Thymus (tissue), 11 donors: ENCODE measurements around the gene OLA1. TPM values are rescaled to one million over a fixed set of nuclear protein-coding genes. Genes with fewer than 3 reads are reported as not detected.
"Not testable (repeated sequence)": the region's sequence is repeated elsewhere in the genome, so short reads cannot be mapped to it uniquely, and the experiment has no call there.

Experiments used
- DNase-seq, 9 donors: peaks; one replicate each; pipeline ENCODE4 v3.0.0-alpha.2; 2013; ENCODE audit warnings: low spot score in 9 of 9, low read depth in 6 of 9, missing footprints in 1 of 9
- H3K27ac ChIP-seq, 2 donors: one replicate each; pipeline ENCODE4 v1.5.1; 2013; ENCODE audit warnings: control low read depth in 1 of 2, low read depth in 1 of 2, low read length in 1 of 2, mild to moderate bottlenecking in 1 of 2, moderate library complexity in 1 of 2
- H3K27me3 ChIP-seq, 2 donors: one replicate each; pipeline ENCODE4 v1.5.1; 2013; ENCODE audit warnings: low read length in 1 of 2; ENCODE audit not compliant: control insufficient read depth in 2 of 2, insufficient read depth in 1 of 2
- H3K36me3 ChIP-seq, 2 donors: one replicate each; pipeline ENCODE4 v1.5.1; 2013; ENCODE audit warnings: low read length in 1 of 2, mild to moderate bottlenecking in 1 of 2, moderate library complexity in 1 of 2; ENCODE audit not compliant: control insufficient read depth in 2 of 2, insufficient read depth in 2 of 2
- H3K4me1 ChIP-seq, 2 donors: one replicate each; pipeline ENCODE4 v1.5.1; 2013; ENCODE audit warnings: low read length in 2 of 2; ENCODE audit not compliant: control insufficient read depth in 2 of 2, insufficient read depth in 2 of 2
- H3K4me3 ChIP-seq, 2 donors: one replicate each; pipeline ENCODE4 v1.5.1; 2013; ENCODE audit warnings: low read length in 2 of 2, control low read depth in 1 of 2, mild to moderate bottlenecking in 1 of 2
- H3K9me3 ChIP-seq, 2 donors: one replicate each; pipeline ENCODE4 v1.5.1; 2013; ENCODE audit warnings: low read length in 1 of 2, mild to moderate bottlenecking in 1 of 2; ENCODE audit not compliant: control insufficient read depth in 2 of 2, insufficient read depth in 1 of 2
- WGBS: extraction: QIAGEN DNeasy Blood & Tissue Kit; methylation state at CpG from one replicate; pipeline ENCODE4 v1.1.7; 2013; 5-methylcytosine and 5-hydroxymethylcytosine counted together
- polyA plus RNA-seq: library from polyadenylated mRNA; stranded (reverse); fragments of 200-250 nt; gene quantifications from one replicate; pipeline ENCODE4 v1.2.3, GENCODE V29; 2013
- total RNA-seq: library from RNA; stranded (reverse); fragments of 120-200 nt; gene quantifications from one replicate; pipeline ENCODE4 v1.2.4, GENCODE V29; 2013
- donor health status: healthy.

The OLA1 gene
- total and polyA plus RNA-seq, 2 donors, result 82.1 to 83.3 TPM

DNA sequence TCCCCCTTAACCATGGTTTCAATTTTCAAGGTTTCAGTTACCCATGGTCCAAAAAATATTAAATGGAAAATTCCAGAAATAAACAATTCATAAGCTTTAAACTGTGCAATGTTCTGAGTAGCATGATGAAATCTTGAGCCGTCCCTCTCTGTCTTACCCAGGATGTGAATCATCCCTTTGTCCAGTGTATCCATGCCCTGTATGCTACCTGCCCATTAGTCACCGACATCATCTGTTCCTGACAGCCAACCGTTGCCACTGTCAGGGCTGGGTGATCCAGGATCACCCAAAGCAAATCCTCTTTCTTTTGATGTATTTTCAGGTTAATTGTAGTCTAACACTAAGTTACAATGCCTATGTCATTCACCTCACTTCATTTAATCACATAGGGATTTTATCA, 15.7 kb upstream of the OLA1 start:
- 96% methylated on average over 3 of the region's 3 CpGs for whole genome bisulfite sequencing
- Histone ChIP-seq H3K9me3 (no peaks in the 10 kb centered on the region), H3K27ac (no peak overlapping the region), H3K27me3 (peaks cover 0 to 3% of the 10 kb centered on the region in 2 donors), H3K4me3 (no peak overlapping the region), H3K36me3 (no peaks in the 10 kb centered on the region), H3K4me1 (no peaks in the 10 kb centered on the region)
- no peak for DNase-seq

GRCh38 chr2:174259981-174260380, 11.6 kb upstream of the OLA1 start:
- WGBS, result 32% methylated on average over 1 of the region's 1 CpG

GRCh38 chr2:174254267-174254666, 5.9 kb upstream of the OLA1 start:
- Histone ChIP-seq H3K9me3 (no peaks in the 10 kb centered on the region), H3K27ac (no peak overlapping the region), H3K4me3 (no peak overlapping the region), H3K27me3 (no peaks in the 10 kb centered on the region), H3K36me3 (no peaks in the 10 kb centered on the region), H3K4me1 (no peaks in the 10 kb centered on the region)
- WGBS, result 97% methylated on average over 6 of the region's 6 CpGs
- no peak for DNase-seq

More at GRCh38 chr2:174259981-174260380, 11.6 kb upstream of the OLA1 start:
- Histone ChIP-seq H3K4me3 (no peak overlapping the region), H3K4me1 (no peaks in the 10 kb centered on the region), H3K9me3 (no peaks in the 10 kb centered on the region), H3K27ac (no peak overlapping the region), H3K27me3 (no peaks in the 10 kb centered on the region), H3K36me3 (no peaks in the 10 kb centered on the region)
- no peak for DNase-seq

GRCh38 chr2:174248998-174249592, 763 bp upstream of the OLA1 start:
- peaks cover 0 to 8% of the 10 kb centered on the region in 2 donors for H3K36me3 ChIP-seq
- no peaks in the 10 kb centered on the region for H3K9me3 ChIP-seq
- peak overlapping the region in 1 of 2 donors; percentile 55 for H3K27ac ChIP-seq
- H3K27me3 ChIP-seq, result no peaks in the 10 kb centered on the region
- H3K4me1 ChIP-seq, result peaks cover 12 to 16% of the 10 kb centered on the region in 2 donors
- H3K4me3 ChIP-seq, result peak overlapping the region; percentile 66 to 85
- no peak for DNase-seq
- 64% methylated on average over 16 of the region's 16 CpGs for WGBS

DNA sequence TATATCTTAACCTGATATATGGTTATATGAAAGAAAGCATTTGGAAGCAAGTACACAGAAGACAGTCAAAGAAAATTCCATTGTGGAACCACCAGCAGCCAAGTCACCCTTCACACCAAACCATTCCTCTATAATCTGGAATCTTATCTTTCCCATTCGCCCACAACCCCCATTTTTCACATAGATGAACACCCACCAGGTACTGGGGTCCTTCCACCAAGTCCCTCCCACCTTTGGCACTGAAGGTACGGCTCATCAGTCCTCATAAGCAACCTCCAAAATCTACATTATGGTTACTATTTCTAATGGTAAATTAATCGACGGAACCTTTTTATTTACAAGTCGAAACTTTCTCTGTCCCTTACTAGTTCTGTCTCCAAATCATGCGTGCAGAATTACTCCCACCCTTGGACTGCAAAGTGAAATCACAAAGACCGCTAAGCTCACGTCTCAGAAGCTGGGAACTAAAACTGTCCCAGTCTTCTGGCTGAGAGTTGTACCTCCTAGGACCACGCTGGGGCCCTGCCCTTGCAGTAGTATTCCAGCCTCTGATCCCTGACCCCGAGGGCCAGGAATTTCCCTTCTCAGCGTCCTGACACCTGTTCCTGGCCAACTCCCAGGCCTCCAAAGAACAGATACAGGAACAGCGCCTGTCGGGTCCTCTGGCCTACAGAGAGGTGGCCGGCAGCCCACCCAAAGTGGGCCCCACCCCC, 702 bp downstream of the OLA1 start:
- H3K27ac ChIP-seq, result peak overlapping the region; percentile 72 to 73
- peak overlapping the region; percentile 85 to 90 for H3K4me3 ChIP-seq
- DNase-seq, result peak in 6 of 9 donors; percentile 3 to 46 (median 13)
- no peaks in the 10 kb centered on the region for H3K27me3 ChIP-seq
- peaks cover 12 to 16% of the 10 kb centered on the region in 2 donors for H3K4me1 ChIP-seq
- H3K36me3 ChIP-seq, result peaks cover 0 to 18% of the 10 kb centered on the region in 2 donors
- WGBS, result 24% methylated on average over 14 of the region's 14 CpGs
- no peaks in the 10 kb centered on the region for H3K9me3 ChIP-seq

- WGBS, result 97% methylated on average over 18 of the region's 18 CpGs
- Histone ChIP-seq H3K36me3 (peaks cover 4 to 25% of the 10 kb centered on the region in 2 donors), H3K4me1 (peaks cover 12 to 16% of the 10 kb centered on the region in 2 donors), H3K4me3 (no peak overlapping the region), H3K27me3 (no peaks in the 10 kb centered on the region), H3K27ac (no peak overlapping the region), H3K9me3 (no peaks in the 10 kb centered on the region)
- no peak for DNase-seq
These were observed 1.4 kb downstream of the OLA1 start for GRCh38 chr2:174246944-174247381.

- H3K27me3 ChIP-seq, H3K27ac ChIP-seq, H3K9me3 ChIP-seq, DNase-seq, H3K4me3 ChIP-seq: not testable (repeated sequence)
- WGBS, result 97% methylated on average over 6 of the region's 6 CpGs
- Histone ChIP-seq H3K36me3 (peaks cover 5 to 26% of the 10 kb centered on the region in 2 donors), H3K4me1 (peaks cover 12 to 16% of the 10 kb centered on the region in 2 donors)
These were observed 2.7 kb downstream of the OLA1 start for GRCh38 chr2:174245628-174246027.

DNA sequence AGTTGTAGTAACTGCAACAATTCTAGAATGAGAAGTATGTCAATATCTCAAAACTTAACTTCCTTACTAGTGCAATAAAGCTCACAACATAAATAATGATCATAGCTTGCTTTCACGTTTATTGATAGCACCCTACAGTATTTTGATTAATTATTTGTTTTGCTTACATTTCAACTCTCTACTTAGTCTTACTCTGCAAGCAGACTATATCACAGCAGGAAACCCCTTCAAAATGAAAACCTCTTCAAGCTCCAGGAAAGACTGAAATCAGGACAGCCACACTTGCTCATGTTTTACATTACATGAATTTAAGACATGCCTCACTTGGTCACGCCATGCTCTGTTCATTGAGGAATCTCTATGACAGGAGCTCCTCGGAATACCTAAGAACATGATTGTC, 3.3 kb downstream of the OLA1 start:
- Histone ChIP-seq H3K4me1 (peaks cover 12 to 16% of the 10 kb centered on the region in 2 donors), H3K27ac (no peak overlapping the region), H3K9me3 (no peaks in the 10 kb centered on the region), H3K27me3 (no peaks in the 10 kb centered on the region), H3K4me3 (no peak overlapping the region), H3K36me3 (peaks cover 5 to 26% of the 10 kb centered on the region in 2 donors)
- no peak for DNase-seq
- WGBS, result 98% methylated on average over 3 of the region's 3 CpGs

DNA sequence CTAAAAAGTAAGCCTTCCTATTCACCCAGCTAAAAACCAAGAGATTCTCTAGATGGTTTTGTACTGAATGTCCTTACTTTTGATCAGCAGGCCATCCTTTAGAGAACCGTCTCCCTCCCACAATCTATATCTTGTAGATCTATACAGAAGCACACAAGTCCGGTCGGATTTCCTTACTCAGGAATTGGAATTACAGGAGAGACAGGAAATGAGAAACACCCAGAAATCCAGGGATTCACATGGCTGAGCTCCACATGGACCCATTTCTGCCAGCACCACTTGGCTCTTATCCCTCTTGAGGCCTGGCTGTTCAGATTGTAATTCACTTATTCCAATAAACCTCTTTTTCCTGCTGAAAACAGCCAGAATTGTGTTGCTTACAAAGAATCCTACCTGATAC, 4.5 kb downstream of the OLA1 start:
- Histone ChIP-seq H3K4me1 (peaks cover 9 to 13% of the 10 kb centered on the region in 2 donors), H3K27me3 (no peaks in the 10 kb centered on the region), H3K9me3 (no peaks in the 10 kb centered on the region), H3K4me3 (no peak overlapping the region), H3K36me3 (peaks cover 5 to 26% of the 10 kb centered on the region in 2 donors), H3K27ac (no peak overlapping the region)
- 96% methylated on average over 3 of the region's 3 CpGs for WGBS
- DNase-seq, result no peak
